Measurements from ENCODE around the gene IL17RB. TPM values are rescaled to one million over a fixed set of nuclear protein-coding genes. Genes with fewer than 3 reads are reported as not detected.
A peak's percentile ranks its signal among the peaks of the same experiment; 100 is the strongest.

The IL17RB gene
- total RNA-seq, 5 donors from 2014 or later (not counting 1 experiment from before 2014, with no cell fraction given): 0.56 to 4.1 (median 1.8) TPM; not detected in 1

- no peak overlapping the region for H3K4me3 Mint-ChIP-seq
- no peaks in the 10 kb centered on the region for H3K9me3 Mint-ChIP-seq
- ChIA-PET POLR2A (no interaction called here), CTCF (no interaction called here)
- DNase-seq: no peak
- 73% methylated on average over 4 of the region's 8 CpGs for WGBS (ENCODE audit: insufficient coverage)
- peaks cover 6 to 12% of the 10 kb centered on the region in 2 donors for H3K27me3 Mint-ChIP-seq
- no peaks in the 10 kb centered on the region for H3K4me1 Mint-ChIP-seq
- no peak for ATAC-seq (replicated peaks in 1 of 4)
- H3K9me3 ChIP-seq: no peaks in the 10 kb centered on the region
- H3K27me3 ChIP-seq (replicated peaks in 1 of 2; ENCODE audit: control insufficient read depth in 2 of 2, extremely low read depth in 1 of 2, insufficient read depth in 2 of 2, low read length in 1 of 2): peaks cover 0 to 31% of the 10 kb centered on the region in 2 experiments
- H3K36me3 ChIP-seq (ENCODE audit: control insufficient read depth in 2 of 2, extremely low read depth in 1 of 2, insufficient read depth in 1 of 2, low read length in 1 of 2): no peaks in the 10 kb centered on the region
- no peaks in the 10 kb centered on the region for H3K36me3 Mint-ChIP-seq
- no peak overlapping the region for H3K27ac Mint-ChIP-seq
- no peaks in the 10 kb centered on the region for H3K4me1 ChIP-seq (ENCODE audit: control insufficient read depth in 1 of 2, extremely low read depth in 1 of 2, insufficient read depth in 2 of 2, low read length in 2 of 2)
- no peak overlapping the region for H3K4me3 ChIP-seq (ENCODE audit: control insufficient read depth in 1 of 2, extremely low read depth in 1 of 2, low read length in 1 of 2)
- H3K27ac ChIP-seq (ENCODE audit: low read length): no peak overlapping the region
Measured at GRCh38 chr3:53802256-53802880, 44.0 kb upstream of the IL17RB start.

- Mint-ChIP-seq H3K4me3 (no peak overlapping the region), H3K27me3 (peaks cover 9 to 14% of the 10 kb centered on the region in 2 donors), H3K4me1 (no peaks in the 10 kb centered on the region), H3K27ac (no peak overlapping the region), H3K36me3 (no peaks in the 10 kb centered on the region), H3K9me3 (no peaks in the 10 kb centered on the region)
- ATAC-seq (replicated peaks in 1 of 4): no peak
- H3K4me3 ChIP-seq (ENCODE audit: control insufficient read depth in 1 of 2, extremely low read depth in 1 of 2, low read length in 1 of 2): no peak overlapping the region
- WGBS (ENCODE audit: insufficient coverage): 89% methylated on average over 13 of the region's 18 CpGs
- H3K4me1 ChIP-seq (ENCODE audit: control insufficient read depth in 1 of 2, extremely low read depth in 1 of 2, insufficient read depth in 2 of 2, low read length in 2 of 2): no peaks in the 10 kb centered on the region
- DNase-seq: no peak
- ChIA-PET POLR2A (no interaction called here), CTCF (no interaction called here)
- peaks cover 0 to 32% of the 10 kb centered on the region in 2 experiments for H3K27me3 ChIP-seq (replicated peaks in 1 of 2; ENCODE audit: control insufficient read depth in 2 of 2, extremely low read depth in 1 of 2, insufficient read depth in 2 of 2, low read length in 1 of 2)
- H3K9me3 ChIP-seq: no peaks in the 10 kb centered on the region
- H3K27ac ChIP-seq (ENCODE audit: low read length): no peak overlapping the region
- H3K36me3 ChIP-seq (ENCODE audit: control insufficient read depth in 2 of 2, extremely low read depth in 1 of 2, insufficient read depth in 1 of 2, low read length in 1 of 2): no peaks in the 10 kb centered on the region
Measured at GRCh38 chr3:53803124-53803815, 43.1 kb upstream of the IL17RB start.

GRCh38 chr3:53803816-53804695 lies 42.3 kb upstream of the IL17RB start:
- Histone ChIP-seq H3K4me3 (ENCODE audit: control insufficient read depth in 1 of 2, extremely low read depth in 1 of 2, low read length in 1 of 2) (no peak overlapping the region), H3K4me1 (ENCODE audit: control insufficient read depth in 1 of 2, extremely low read depth in 1 of 2, insufficient read depth in 2 of 2, low read length in 2 of 2) (no peaks in the 10 kb centered on the region), H3K9me3 (no peaks in the 10 kb centered on the region), H3K36me3 (ENCODE audit: control insufficient read depth in 2 of 2, extremely low read depth in 1 of 2, insufficient read depth in 1 of 2, low read length in 1 of 2) (no peaks in the 10 kb centered on the region), H3K27me3 (replicated peaks in 1 of 2; ENCODE audit: control insufficient read depth in 2 of 2, extremely low read depth in 1 of 2, insufficient read depth in 2 of 2, low read length in 1 of 2) (peaks cover 0 to 36% of the 10 kb centered on the region in 2 experiments), H3K27ac (ENCODE audit: low read length) (no peak overlapping the region)
- no peak overlapping the region for H3K27ac Mint-ChIP-seq
- H3K4me3 Mint-ChIP-seq: no peak overlapping the region
- POLR2A ChIA-PET: no interaction called here
- H3K27me3 Mint-ChIP-seq: peaks cover 8 to 17% of the 10 kb centered on the region in 2 donors
- H3K4me1 Mint-ChIP-seq: no peaks in the 10 kb centered on the region
- CTCF ChIA-PET: no interaction called here
- no peaks in the 10 kb centered on the region for H3K9me3 Mint-ChIP-seq
- DNase-seq (peak in 1 of 35 experiments; percentile 5), ATAC-seq (replicated peaks in 1 of 4) (no peak)
- WGBS (ENCODE audit: insufficient coverage): 69% methylated on average over 11 of the region's 20 CpGs
- no peaks in the 10 kb centered on the region for H3K36me3 Mint-ChIP-seq

- peaks cover 6 to 17% of the 10 kb centered on the region in 2 donors for H3K27me3 Mint-ChIP-seq
- H3K9me3 Mint-ChIP-seq: no peaks in the 10 kb centered on the region
- ChIA-PET CTCF (no interaction called here), POLR2A (no interaction called here)
- no peak overlapping the region for H3K27ac Mint-ChIP-seq
- H3K4me3 ChIP-seq (ENCODE audit: control insufficient read depth in 1 of 2, extremely low read depth in 1 of 2, low read length in 1 of 2): no peak overlapping the region
- no peak overlapping the region for H3K27ac ChIP-seq (ENCODE audit: low read length)
- H3K36me3 Mint-ChIP-seq: no peaks in the 10 kb centered on the region
- WGBS (ENCODE audit: insufficient coverage): 83% methylated on average over 9 of the region's 14 CpGs
- H3K4me1 ChIP-seq (ENCODE audit: control insufficient read depth in 1 of 2, extremely low read depth in 1 of 2, insufficient read depth in 2 of 2, low read length in 2 of 2): no peaks in the 10 kb centered on the region
- no peak for ATAC-seq (replicated peaks in 1 of 4)
- no peaks in the 10 kb centered on the region for H3K9me3 ChIP-seq
- H3K4me1 Mint-ChIP-seq: no peaks in the 10 kb centered on the region
- H3K36me3 ChIP-seq (ENCODE audit: control insufficient read depth in 2 of 2, extremely low read depth in 1 of 2, insufficient read depth in 1 of 2, low read length in 1 of 2): no peaks in the 10 kb centered on the region
- peaks cover 0 to 33% of the 10 kb centered on the region in 2 experiments for H3K27me3 ChIP-seq (replicated peaks in 1 of 2; ENCODE audit: control insufficient read depth in 2 of 2, extremely low read depth in 1 of 2, insufficient read depth in 2 of 2, low read length in 1 of 2)
- DNase-seq: peak in 1 of 35 experiments; percentile 18
- H3K4me3 Mint-ChIP-seq: no peak overlapping the region
Measured at GRCh38 chr3:53804697-53805462, 41.5 kb upstream of the IL17RB start.

GRCh38 chr3:53805463-53806159 lies 40.8 kb upstream of the IL17RB start:
- H3K9me3 Mint-ChIP-seq: no peaks in the 10 kb centered on the region
- Histone ChIP-seq H3K4me3 (ENCODE audit: control insufficient read depth in 1 of 2, extremely low read depth in 1 of 2, low read length in 1 of 2) (no peak overlapping the region), H3K27me3 (replicated peaks in 1 of 2; ENCODE audit: control insufficient read depth in 2 of 2, extremely low read depth in 1 of 2, insufficient read depth in 2 of 2, low read length in 1 of 2) (peaks cover 0 to 38% of the 10 kb centered on the region in 2 experiments), H3K27ac (ENCODE audit: low read length) (no peak overlapping the region), H3K4me1 (ENCODE audit: control insufficient read depth in 1 of 2, extremely low read depth in 1 of 2, insufficient read depth in 2 of 2, low read length in 2 of 2) (no peaks in the 10 kb centered on the region), H3K36me3 (ENCODE audit: control insufficient read depth in 2 of 2, extremely low read depth in 1 of 2, insufficient read depth in 1 of 2, low read length in 1 of 2) (no peaks in the 10 kb centered on the region), H3K9me3 (no peaks in the 10 kb centered on the region)
- no peak overlapping the region for H3K4me3 Mint-ChIP-seq
- ATAC-seq (replicated peaks in 1 of 4): peak in 1 of 4 experiments; percentile 12
- no peak overlapping the region for H3K27ac Mint-ChIP-seq
- no peaks in the 10 kb centered on the region for H3K36me3 Mint-ChIP-seq
- ChIA-PET POLR2A (no interaction called here), CTCF (no interaction called here)
- peaks cover 6 to 17% of the 10 kb centered on the region in 2 donors for H3K27me3 Mint-ChIP-seq
- no peaks in the 10 kb centered on the region for H3K4me1 Mint-ChIP-seq
- WGBS (ENCODE audit: insufficient coverage): 83% methylated on average over 2 of the region's 4 CpGs
- DNase-seq: no peak

Measured in T-cell (primary cell).